ENCODE results near the gene ZFAND3. TPM values are rescaled to one million over a fixed set of nuclear protein-coding genes. Genes with fewer than 3 reads are reported as not detected.

ZFAND3 gene
- total RNA-seq, 4 donors from 2014 or later = 43.5 to 73.1 (median 49.0) TPM

DNA sequence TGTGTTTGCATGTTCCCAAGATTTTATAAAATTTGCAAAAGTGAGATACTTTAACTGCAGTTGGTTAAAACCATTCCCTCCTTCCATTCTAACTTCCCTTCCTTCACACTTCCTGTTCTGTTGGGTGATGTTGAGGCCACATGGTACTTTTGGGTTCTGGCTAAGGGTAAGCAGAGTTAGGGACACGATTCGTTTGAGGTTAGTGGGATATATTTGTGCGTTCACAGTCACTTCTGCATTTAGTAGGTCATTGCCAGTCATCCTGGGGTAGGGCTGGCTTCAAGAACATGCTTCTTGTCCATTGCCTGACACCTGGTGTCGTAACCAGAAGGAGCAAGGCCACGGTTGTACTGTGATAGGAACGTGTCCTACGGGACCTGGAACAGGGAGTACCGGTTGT, 340.1 kb downstream of the ZFAND3 start:
- TF ChIP-seq, protein P1, sequence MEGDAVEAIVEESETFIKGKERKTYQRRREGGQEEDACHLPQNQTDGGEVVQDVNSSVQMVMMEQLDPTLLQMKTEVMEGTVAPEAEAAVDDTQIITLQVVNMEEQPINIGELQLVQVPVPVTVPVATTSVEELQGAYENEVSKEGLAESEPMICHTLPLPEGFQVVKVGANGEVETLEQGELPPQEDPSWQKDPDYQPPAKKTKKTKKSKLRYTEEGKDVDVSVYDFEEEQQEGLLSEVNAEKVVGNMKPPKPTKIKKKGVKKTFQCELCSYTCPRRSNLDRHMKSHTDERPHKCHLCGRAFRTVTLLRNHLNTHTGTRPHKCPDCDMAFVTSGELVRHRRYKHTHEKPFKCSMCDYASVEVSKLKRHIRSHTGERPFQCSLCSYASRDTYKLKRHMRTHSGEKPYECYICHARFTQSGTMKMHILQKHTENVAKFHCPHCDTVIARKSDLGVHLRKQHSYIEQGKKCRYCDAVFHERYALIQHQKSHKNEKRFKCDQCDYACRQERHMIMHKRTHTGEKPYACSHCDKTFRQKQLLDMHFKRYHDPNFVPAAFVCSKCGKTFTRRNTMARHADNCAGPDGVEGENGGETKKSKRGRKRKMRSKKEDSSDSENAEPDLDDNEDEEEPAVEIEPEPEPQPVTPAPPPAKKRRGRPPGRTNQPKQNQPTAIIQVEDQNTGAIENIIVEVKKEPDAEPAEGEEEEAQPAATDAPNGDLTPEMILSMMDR (IDR thresholded peaks at IDR 0.05; ENCODE audit: low read depth) = no peak

DNA sequence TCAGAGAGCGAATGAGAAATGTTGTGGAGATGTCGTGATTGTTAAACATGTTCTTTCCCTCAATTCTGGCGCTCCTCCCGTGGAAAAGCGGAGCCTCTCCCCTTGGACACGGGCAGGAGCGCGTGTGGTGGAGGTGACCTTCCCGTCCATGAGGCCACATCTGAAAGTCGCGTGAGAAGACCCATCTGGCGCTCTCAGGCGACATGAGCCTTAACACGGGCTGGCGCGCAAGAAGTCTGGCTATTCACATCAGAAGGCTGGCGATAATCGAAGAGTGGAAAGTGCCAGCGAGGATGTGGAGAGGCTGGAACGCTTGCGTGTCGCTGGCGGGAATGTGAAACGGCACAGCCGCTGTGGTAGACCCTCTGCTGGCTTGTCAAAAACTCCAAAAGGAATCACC, 341.3 kb downstream of the ZFAND3 start:
- TF ChIP-seq, protein P1 (IDR thresholded peaks at IDR 0.05; ENCODE audit: low read depth) = no peak

DNA sequence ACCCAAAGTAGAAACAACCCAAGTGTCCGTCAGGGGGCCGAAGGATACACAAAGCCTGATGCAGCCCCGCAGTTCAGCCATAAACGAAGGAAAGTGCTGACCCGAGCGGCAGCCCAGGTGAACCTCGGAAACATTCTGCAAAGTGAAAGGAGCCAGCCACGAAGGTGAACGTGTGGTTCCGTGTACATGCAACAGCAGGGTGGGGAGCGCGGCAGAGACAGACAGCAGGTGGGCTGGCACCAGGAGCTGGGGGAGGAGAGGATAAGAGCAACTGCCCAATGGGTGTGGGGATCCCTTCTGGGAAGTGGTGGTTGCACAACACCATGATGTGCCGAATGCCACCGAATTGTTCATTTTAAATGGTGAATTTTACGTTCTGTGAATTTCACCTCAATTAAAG, 341.8 kb downstream of the ZFAND3 start:
- TF ChIP-seq, protein P1 (IDR thresholded peaks at IDR 0.05; ENCODE audit: low read depth) = no peak

DNA sequence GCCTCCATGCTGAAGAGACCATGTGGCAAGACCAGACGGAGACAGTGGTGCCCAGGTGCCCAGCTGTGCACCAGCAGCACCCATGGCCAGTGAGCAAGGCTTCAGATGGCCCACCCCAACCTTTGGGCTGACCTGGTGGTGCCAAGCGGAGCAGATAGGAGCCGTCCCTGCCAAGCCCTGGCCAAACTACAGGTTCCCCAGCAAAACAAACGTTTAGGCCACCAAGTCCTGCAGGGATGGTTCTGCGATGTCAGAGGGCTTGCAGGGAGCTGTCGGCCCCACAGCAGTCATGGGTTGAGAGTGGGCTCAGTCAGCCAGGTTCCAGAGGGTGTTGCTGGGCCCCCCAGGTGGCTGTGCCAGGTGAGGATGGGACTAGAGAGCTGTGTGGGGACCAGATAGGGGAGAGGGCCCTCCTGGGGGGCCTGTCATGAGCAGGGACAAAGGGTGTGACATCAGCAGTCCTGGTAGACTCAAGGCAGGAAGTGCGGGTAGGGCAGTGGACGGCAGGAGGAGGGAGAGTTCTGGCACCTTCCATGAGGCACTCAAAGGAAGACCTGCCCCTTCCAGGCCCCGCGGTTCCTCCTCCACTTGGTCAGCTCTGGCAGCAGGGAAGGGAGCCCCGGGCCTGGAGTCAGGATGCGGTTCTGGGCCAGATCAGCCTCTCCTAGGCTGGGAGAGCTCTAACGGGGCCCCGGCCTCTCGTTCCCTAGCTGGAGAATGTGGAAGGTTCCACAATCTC, 342.4 kb downstream of the ZFAND3 start:
- TF ChIP-seq, protein P1 (IDR thresholded peaks at IDR 0.05; ENCODE audit: low read depth) = no peak

DNA sequence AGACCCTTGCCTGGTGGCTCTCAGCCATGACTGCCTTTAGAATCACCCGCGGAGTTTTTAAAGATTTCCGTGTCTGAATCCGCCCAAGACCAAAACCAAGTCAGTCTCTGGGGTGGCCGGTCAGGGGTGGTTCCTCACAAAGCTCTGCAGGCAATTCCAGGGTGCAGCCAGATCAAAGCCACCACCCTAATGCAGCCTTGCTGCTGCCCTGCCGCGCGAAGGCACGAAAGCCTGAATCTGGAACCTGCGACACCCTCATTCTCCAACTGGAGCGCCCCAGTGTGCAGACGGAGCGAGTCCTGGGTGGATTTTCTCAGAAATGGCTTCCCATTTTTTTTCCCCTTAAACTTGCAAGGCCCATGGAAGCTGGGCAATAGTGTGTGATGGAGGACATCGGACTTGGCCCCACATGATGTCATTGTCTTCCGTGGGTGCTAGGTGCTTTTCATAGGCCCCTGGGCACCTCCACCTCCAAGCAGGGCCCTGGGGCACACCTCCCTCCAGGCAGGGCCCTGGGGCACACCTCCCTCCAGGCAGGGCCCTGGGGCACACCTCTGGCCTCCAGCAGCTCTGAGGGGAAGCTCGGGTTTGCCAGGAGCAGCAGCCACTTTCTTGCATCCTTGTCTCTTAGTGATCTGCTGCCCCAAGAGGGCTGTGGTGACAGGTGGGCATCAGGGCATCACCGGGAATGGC, 343.1 kb downstream of the ZFAND3 start:
- TF ChIP-seq, protein P1 (IDR thresholded peaks at IDR 0.05; ENCODE audit: low read depth) = no peak

DNA sequence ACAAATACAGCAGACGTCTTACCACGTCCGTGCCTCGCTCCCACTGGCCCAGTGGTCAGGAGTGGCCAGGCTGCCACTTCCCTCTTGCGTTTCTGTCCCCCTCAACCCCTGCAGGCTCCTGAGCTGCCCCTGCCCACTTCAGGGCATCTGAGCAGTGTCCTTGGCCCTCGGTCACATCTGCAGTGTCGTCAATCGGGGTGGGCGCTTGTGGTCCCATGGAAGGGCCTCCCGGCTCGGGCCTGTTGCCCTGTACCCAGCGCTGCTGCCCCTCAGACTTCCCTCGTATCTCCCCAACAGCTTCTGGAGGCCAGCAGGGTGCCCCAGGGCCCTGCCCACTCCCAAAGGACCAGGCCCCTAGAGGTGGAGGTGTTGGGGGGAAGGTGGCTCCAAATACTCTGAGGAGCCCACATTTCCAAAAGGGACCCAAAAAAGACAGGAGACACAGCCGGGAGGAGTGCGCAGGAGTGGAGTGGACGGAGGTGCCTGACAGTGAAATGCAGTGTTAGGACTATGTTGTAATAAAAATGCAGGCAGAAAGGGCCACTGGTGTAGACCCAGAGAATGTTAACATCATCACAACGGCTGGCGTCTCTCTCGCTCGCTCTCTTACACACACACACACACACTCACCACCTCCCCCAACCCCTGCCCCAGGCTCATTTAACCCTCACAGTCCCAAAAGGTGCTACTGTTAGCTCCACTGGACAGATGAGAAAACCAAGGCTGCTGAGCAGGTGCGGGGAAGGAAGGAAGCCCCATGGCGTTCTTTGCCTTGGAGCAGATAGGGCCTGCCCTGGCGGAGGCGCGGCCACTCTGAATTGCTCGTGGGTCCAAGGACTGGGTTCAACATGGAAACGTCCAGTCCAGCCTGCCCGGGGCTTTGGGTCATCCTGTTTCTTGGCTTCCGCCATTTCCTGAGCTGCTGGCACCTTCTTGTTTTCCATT, 343.9 kb downstream of the ZFAND3 start:
- TF ChIP-seq, protein P1 (IDR thresholded peaks at IDR 0.05; ENCODE audit: low read depth) = no peak

GRCh38 chr6:38164131-38164481, 344.6 kb downstream of the ZFAND3 start:
- TF ChIP-seq, protein P1 (IDR thresholded peaks at IDR 0.05; ENCODE audit: low read depth) = no peak
